22Rv1 (cell line): ENCODE data around the gene ARL8B.
"Not testable (repeated sequence)": the region's sequence is repeated elsewhere in the genome, so short reads cannot be mapped to it uniquely, and the experiment has no call there.

Source experiments
- ZFX ChIP-seq: fragments of 450-650 bp; IDR thresholded peaks from 2 replicates; pipeline ENCODE4 v1.6.1; 2017; ENCODE audit warnings: antibody characterized with exemption, borderline replicate concordance
- TF ChIP-seq, protein P1 (sequence below): fragments of 450-650 bp; IDR thresholded peaks from 2 replicates; pipeline ENCODE4 v1.5.1; 2017; ENCODE audit warnings: mild to moderate bottlenecking

- TF ChIP-seq, protein P1, sequence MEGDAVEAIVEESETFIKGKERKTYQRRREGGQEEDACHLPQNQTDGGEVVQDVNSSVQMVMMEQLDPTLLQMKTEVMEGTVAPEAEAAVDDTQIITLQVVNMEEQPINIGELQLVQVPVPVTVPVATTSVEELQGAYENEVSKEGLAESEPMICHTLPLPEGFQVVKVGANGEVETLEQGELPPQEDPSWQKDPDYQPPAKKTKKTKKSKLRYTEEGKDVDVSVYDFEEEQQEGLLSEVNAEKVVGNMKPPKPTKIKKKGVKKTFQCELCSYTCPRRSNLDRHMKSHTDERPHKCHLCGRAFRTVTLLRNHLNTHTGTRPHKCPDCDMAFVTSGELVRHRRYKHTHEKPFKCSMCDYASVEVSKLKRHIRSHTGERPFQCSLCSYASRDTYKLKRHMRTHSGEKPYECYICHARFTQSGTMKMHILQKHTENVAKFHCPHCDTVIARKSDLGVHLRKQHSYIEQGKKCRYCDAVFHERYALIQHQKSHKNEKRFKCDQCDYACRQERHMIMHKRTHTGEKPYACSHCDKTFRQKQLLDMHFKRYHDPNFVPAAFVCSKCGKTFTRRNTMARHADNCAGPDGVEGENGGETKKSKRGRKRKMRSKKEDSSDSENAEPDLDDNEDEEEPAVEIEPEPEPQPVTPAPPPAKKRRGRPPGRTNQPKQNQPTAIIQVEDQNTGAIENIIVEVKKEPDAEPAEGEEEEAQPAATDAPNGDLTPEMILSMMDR = not testable (repeated sequence)
- not testable (repeated sequence) for TF ChIP-seq ZFX
Observed at GRCh38 chr3:5113726-5114125, 8.4 kb upstream of the ARL8B start.
